HepG2 (cell line): ENCODE data around the gene UQCC2. TPM values are rescaled to one million over a fixed set of nuclear protein-coding genes. Genes with fewer than 3 reads are reported as not detected.

Experiments
- ATAC-seq: fragments of 200-7000 bp; cut with Tn5 transposase; 3 replicates; pipeline ENCODE4 v1.9.1; 2020; ENCODE audit warnings: mild to moderate bottlenecking, moderate library complexity
- BruUV-seq: library from RNA; stranded (reverse); fragments of 400-500 nt; replicated peaks from 2 replicates; lab custom pipeline; 2021; lab: Mats Ljungman, UMichigan
- CTCF ChIA-PET: fragments of 300-600 bp; formaldehyde crosslinking; extraction: SDS; loops from one replicate; lab custom pipeline; 2021; ENCODE audit warnings: low total read pairs, inconsistent platforms, low intra/inter-chr PET ratio; lab: Yijun Ruan, JAX
- POLR2A ChIA-PET: fragments of 350-600 bp; sonication (Branson Sonifier 250); formaldehyde crosslinking; loops from one replicate; lab custom pipeline; 2020; ENCODE audit warnings: antibody characterized with exemption, inconsistent platforms; lab: Yijun Ruan, JAX
- DNase-seq: peaks from one replicate; pipeline ENCODE4 v3.0.0-alpha.2; 2015; ENCODE audit warnings: low spot score
- FAIRE-seq: peaks from 3 replicates; lab custom pipeline; 2011; peaks lifted over from hg19 to GRCh38; lab: Jason Lieb, UNC
- H2AFZ ChIP-seq: one replicate; pipeline ENCODE4 v1.6.1; 2011; ENCODE audit warnings: low read length, inconsistent platforms
- H3K27ac ChIP-seq: fragments of 300-600 bp; 3 replicates; pipeline ENCODE4 v1.8.0; 2011; ENCODE audit warnings: mixed run types, mild to moderate bottlenecking, mixed read lengths, low read length, inconsistent platforms; ENCODE audit not compliant: insufficient read depth; ENCODE audit errors: extremely low read length
- H3K27me3 ChIP-seq, 2 experiments: fragments of 200-600 bp in 1 of 2; 2 replicates in 1 of 2; 3 replicates in 1 of 2; pipeline versions ENCODE4 v1.6.0 to v1.8.0; 2011; ENCODE audit warnings: low read length in 2 of 2, mild to moderate bottlenecking in 2 of 2, moderate library complexity in 2 of 2, inconsistent platforms in 1 of 2; ENCODE audit not compliant: insufficient read depth in 2 of 2, control insufficient read depth in 1 of 2
- H3K36me3 ChIP-seq, 2 experiments: fragments of 200-600 bp in 1 of 2; replicated peaks in 1 of 2; 2 replicates in 1 of 2; 3 replicates in 1 of 2; pipeline versions ENCODE4 v1.5.1 to v1.8.0; 2011; ENCODE audit warnings: low read length in 2 of 2, inconsistent platforms in 1 of 2; ENCODE audit not compliant: insufficient read depth in 2 of 2, control insufficient read depth in 1 of 2
- H3K4me1 ChIP-seq: 2 replicates; pipeline ENCODE4 v1.5.1; 2012; ENCODE audit warnings: low read length, inconsistent platforms; ENCODE audit not compliant: insufficient read depth
- H3K4me2 ChIP-seq: 2 replicates; pipeline ENCODE4 v1.6.0; 2011; ENCODE audit warnings: low read depth, low read length, inconsistent platforms
- H3K4me3 ChIP-seq, 3 experiments: fragments of 200-600 bp in 1 of 3; sonication (generic), shearing (Covaris generic) in 1 of 3; replicated peaks in 1 of 3; 2 replicates each; pipeline ENCODE4 v1.5.1; 2011 to 2016; ENCODE audit warnings: low read length in 3 of 3, inconsistent platforms in 2 of 3, low read depth in 2 of 3, mild to moderate bottlenecking in 2 of 3, control low read depth in 1 of 3, mixed read lengths in 1 of 3; ENCODE audit not compliant: insufficient read depth in 1 of 3
- H3K79me2 ChIP-seq: one replicate; pipeline ENCODE4 v1.6.1; 2011; ENCODE audit warnings: low read length, inconsistent platforms; ENCODE audit not compliant: insufficient read depth
- H3K9ac ChIP-seq: 2 replicates; pipeline ENCODE4 v1.6.0; 2011; ENCODE audit warnings: mild to moderate bottlenecking, low read depth, low read length, inconsistent platforms; ENCODE audit not compliant: insufficient read depth
- H3K9me3 ChIP-seq: 2 replicates; pipeline ENCODE4 v1.5.1; 2012; ENCODE audit warnings: mild to moderate bottlenecking, low read length
- H4K20me1 ChIP-seq: 2 replicates; pipeline ENCODE4 v1.6.0; 2011; ENCODE audit warnings: inconsistent platforms, mild to moderate bottlenecking, low read length, moderate library complexity; ENCODE audit not compliant: insufficient read depth
- ESRRA ChIP-seq: sonication (generic); formaldehyde crosslinking; IDR thresholded peaks from 2 replicates; pipeline ENCODE4 v1.5.1; 2020; ENCODE audit warnings: mild to moderate bottlenecking, low read depth, missing genetic modification reagents
- GATAD1 ChIP-seq: IDR thresholded peaks from 2 replicates; pipeline ENCODE4 v1.6.1; 2016; ENCODE audit warnings: missing genetic modification reagents, missing compliant biosample characterization
- JUND ChIP-seq: sonication (generic); formaldehyde crosslinking; IDR thresholded peaks from 2 replicates; pipeline ENCODE4 v1.8.0; 2022; ENCODE audit warnings: mild to moderate bottlenecking, missing genetic modification reagents
- TEAD2 ChIP-seq: sonication (generic); formaldehyde crosslinking; IDR thresholded peaks from 2 replicates; pipeline ENCODE4 v1.9.0; 2021; ENCODE audit warnings: missing genetic modification reagents
- TEAD3 ChIP-seq: optimal IDR thresholded peaks from 2 replicates; pipeline ENCODE3; 2016; ENCODE audit warnings: borderline replicate concordance
- ZKSCAN5 ChIP-seq: sonication (generic); formaldehyde crosslinking; IDR thresholded peaks from 2 replicates; pipeline ENCODE4 v1.5.1; 2020; ENCODE audit warnings: mild to moderate bottlenecking, missing genetic modification reagents
- ZNF24 ChIP-seq: fragments of 450-650 bp; IDR thresholded peaks from 2 replicates; pipeline ENCODE4 v1.6.1; 2017; ENCODE audit warnings: antibody characterized with exemption, mild to moderate bottlenecking
- ZNF550 ChIP-seq: sonication (generic); formaldehyde crosslinking; IDR thresholded peaks from 2 replicates; pipeline ENCODE4 v1.4.0; 2020; ENCODE audit warnings: mild to moderate bottlenecking, missing genetic modification reagents, borderline replicate concordance
- ZNF574 ChIP-seq: sonication (generic); formaldehyde crosslinking; IDR thresholded peaks from 2 replicates; pipeline ENCODE4 v1.4.0; 2020; ENCODE audit warnings: missing genetic modification reagents
- WGBS: methylation state at CpG from one replicate; pipeline ENCODE4 v1.1.6; 2017; ENCODE audit warnings: low lambda C conversion rate; 5-methylcytosine and 5-hydroxymethylcytosine counted together
- in situ Hi-C: cut with HindIII; loops from 2 replicates; pipeline ENCODE4 v1.10.0; 2017; ENCODE audit warnings: low pct_unique_long_range_greater_than_20kb; ENCODE audit not compliant: extremely low pct_ligation_motif_present
- intact Hi-C: fragments of 100-400 bp; cut with micrococcal nuclease; formaldehyde crosslinking; loops from one replicate; pipeline ENCODE4 v1.10.0; 2022; ENCODE audit not compliant: unreplicated experiment
- polyA plus RNA-seq, 8 experiments: library from polyadenylated mRNA; depleted of rRNA in 3 of 8; stranded (reverse) in 7 of 8; unstranded in 1 of 8; fragments of >200 nt; fragmentation: Illumina TruSeq in 4 of 8; extraction: Trizol in 4 of 8; gene quantifications; 2 replicates each; pipeline versions ENCODE4 v1.2.1 to v1.2.3, GENCODE V29; 2011 to 2016; ENCODE audit warnings: low read depth in 4 of 8, missing spikeins in 1 of 8, mixed read lengths in 1 of 8; ENCODE audit not compliant: insufficient read depth in 1 of 8
- total RNA-seq, 5 experiments: library from RNA; depleted of rRNA; stranded (reverse); fragments of >200 nt; fragmentation: Illumina TruSeq; extraction: Trizol; gene quantifications; 2 replicates each; pipeline ENCODE4 v1.2.3, GENCODE V29; 2016; ENCODE audit warnings: low read depth in 1 of 5
- TF ChIP-seq, protein P1 (sequence below): IDR thresholded peaks from 2 replicates; pipeline ENCODE4 v1.6.1; 2016; ENCODE audit warnings: low read depth
- TF ChIP-seq, protein P2 (sequence below): sonication (generic); formaldehyde crosslinking; IDR thresholded peaks from 2 replicates; pipeline ENCODE4 v1.4.0; 2020; ENCODE audit warnings: mild to moderate bottlenecking, missing genetic modification reagents, borderline replicate concordance

The UQCC2 gene
- total and polyA plus RNA-seq, 2 of the 13 experiments (the other 11 are each of a cell fraction or from before 2014, with no cell fraction given), result 82.4 to 238 TPM

GRCh38 chr6:33727932-33728331 lies 16.4 kb upstream of the UQCC2 start (continued):
- no peak for TF ChIP-seq ZKSCAN5

DNA sequence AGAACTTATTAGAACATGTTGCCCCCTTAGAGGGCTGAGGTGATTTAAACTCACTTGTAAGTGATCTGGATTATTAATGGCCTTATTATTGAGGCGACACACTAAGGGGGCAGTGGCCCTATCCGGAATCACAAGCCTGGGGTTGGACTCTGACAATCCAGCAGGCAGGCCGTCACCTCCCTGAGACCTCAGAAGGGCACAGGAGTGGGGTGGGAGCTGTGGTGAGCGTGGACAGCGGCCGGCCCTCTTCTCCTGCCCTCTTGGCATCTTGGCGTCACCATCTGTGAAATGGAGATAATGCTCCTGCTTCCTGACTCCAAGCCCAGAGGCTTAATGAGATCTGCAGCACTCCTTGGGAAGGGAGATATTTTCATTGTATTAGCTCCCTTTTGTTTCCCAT lies 15.6 kb upstream of the UQCC2 start:
- H3K4me2 ChIP-seq, result no peak overlapping the region
- TF ChIP-seq JUND (CRISPR knock-in tag) (no peak), ZNF550 (no peak), GATAD1 (CRISPR knock-in tag) (no peak), TEAD3 (CRISPR knock-in tag) (no peak), ESRRA (CRISPR knock-in tag) (no peak), ZNF24 (no peak), TEAD2 (CRISPR knock-in tag) (no peak), ZNF574 (no peak)
- TF ChIP-seq, protein P1, sequence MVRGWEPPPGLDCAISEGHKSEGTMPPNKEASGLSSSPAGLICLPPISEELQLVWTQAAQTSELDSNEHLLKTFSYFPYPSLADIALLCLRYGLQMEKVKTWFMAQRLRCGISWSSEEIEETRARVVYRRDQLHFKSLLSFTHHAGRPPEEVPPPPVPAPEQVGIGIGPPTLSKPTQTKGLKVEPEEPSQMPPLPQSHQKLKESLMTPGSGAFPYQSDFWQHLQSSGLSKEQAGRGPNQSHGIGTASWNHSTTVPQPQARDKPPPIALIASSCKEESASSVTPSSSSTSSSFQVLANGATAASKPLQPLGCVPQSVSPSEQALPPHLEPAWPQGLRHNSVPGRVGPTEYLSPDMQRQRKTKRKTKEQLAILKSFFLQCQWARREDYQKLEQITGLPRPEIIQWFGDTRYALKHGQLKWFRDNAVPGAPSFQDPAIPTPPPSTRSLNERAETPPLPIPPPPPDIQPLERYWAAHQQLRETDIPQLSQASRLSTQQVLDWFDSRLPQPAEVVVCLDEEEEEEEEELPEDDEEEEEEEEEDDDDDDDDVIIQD, result no peak
- TF ChIP-seq, protein P2, sequence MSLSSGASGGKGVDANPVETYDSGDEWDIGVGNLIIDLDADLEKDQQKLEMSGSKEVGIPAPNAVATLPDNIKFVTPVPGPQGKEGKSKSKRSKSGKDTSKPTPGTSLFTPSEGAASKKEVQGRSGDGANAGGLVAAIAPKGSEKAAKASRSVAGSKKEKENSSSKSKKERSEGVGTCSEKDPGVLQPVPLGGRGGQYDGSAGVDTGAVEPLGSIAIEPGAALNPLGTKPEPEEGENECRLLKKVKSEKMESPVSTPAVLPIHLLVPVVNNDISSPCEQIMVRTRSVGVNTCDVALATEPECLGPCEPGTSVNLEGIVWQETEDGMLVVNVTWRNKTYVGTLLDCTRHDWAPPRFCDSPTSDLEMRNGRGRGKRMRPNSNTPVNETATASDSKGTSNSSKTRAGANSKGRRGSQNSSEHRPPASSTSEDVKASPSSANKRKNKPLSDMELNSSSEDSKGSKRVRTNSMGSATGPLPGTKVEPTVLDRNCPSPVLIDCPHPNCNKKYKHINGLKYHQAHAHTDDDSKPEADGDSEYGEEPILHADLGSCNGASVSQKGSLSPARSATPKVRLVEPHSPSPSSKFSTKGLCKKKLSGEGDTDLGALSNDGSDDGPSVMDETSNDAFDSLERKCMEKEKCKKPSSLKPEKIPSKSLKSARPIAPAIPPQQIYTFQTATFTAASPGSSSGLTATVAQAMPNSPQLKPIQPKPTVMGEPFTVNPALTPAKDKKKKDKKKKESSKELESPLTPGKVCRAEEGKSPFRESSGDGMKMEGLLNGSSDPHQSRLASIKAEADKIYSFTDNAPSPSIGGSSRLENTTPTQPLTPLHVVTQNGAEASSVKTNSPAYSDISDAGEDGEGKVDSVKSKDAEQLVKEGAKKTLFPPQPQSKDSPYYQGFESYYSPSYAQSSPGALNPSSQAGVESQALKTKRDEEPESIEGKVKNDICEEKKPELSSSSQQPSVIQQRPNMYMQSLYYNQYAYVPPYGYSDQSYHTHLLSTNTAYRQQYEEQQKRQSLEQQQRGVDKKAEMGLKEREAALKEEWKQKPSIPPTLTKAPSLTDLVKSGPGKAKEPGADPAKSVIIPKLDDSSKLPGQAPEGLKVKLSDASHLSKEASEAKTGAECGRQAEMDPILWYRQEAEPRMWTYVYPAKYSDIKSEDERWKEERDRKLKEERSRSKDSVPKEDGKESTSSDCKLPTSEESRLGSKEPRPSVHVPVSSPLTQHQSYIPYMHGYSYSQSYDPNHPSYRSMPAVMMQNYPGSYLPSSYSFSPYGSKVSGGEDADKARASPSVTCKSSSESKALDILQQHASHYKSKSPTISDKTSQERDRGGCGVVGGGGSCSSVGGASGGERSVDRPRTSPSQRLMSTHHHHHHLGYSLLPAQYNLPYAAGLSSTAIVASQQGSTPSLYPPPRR, result no peak
- H3K79me2 ChIP-seq, result no peaks in the 10 kb centered on the region
- WGBS, result 65% methylated on average over 7 of the region's 7 CpGs
- POLR2A ChIA-PET, result no interaction called here
- CTCF ChIA-PET, result no interaction called here
- peaks cover 0 to 4% of the 10 kb centered on the region in 2 experiments; a peak in 3 of 5 replicates for H3K27me3 ChIP-seq
- H3K4me3 ChIP-seq, result no peak overlapping the region
- no peaks in the 10 kb centered on the region for H3K9me3 ChIP-seq
- BruUV-seq, result no TSS peak
- FAIRE-seq, result no peak
- no peak overlapping the region for H3K27ac ChIP-seq
- H2AFZ ChIP-seq, result no peak overlapping the region
- no peak for DNase-seq
- intact Hi-C loops (no loop called here), in situ Hi-C loops (no loop called here)
- H3K4me1 ChIP-seq, result peaks cover under 1% of the 10 kb centered on the region; the same call in 1 of the 2 replicates
- H3K9ac ChIP-seq, result no peak overlapping the region
- no peak for ATAC-seq
- H3K36me3 ChIP-seq, result no peaks in the 10 kb centered on the region
- H4K20me1 ChIP-seq, result no peaks in the 10 kb centered on the region
